ENCODE results near the gene TAF15. TPM values are rescaled to one million over a fixed set of nuclear protein-coding genes. Genes with fewer than 3 reads are reported as not detected.

Gene TAF15
- total RNA-seq, 1 donor from 2014 or later, result 142 TPM

Other genes with a start within 250 kb of the TAF15 start
- not detected in 2 replicates for gene SLFN14, start 248.7 kb upstream of the TAF15 start, total RNA-seq
- 3.0 and 5.6 TPM in 2 replicates for gene PEX12, start 230.9 kb upstream of the TAF15 start, total RNA-seq
- gene AP2B1, start 222.2 kb upstream of the TAF15 start, total RNA-seq, result 134 and 233 TPM in 2 replicates
- gene RASL10B, start 77.8 kb upstream of the TAF15 start, total RNA-seq, result under 0.01 and 1.8 TPM in 2 replicates
- gene GAS2L2, start 56.2 kb upstream of the TAF15 start, total RNA-seq, result 0.05 TPM in 1 of 2 replicates, not detected in the other
- not detected in 2 replicates for gene C17orf50, start 48.6 kb upstream of the TAF15 start, total RNA-seq
- 0.52 and 1.8 TPM in 2 replicates for gene MMP28, start 13.8 kb upstream of the TAF15 start, total RNA-seq
- gene HEATR9, start 59.4 kb downstream of the TAF15 start, total RNA-seq, result not detected in 2 replicates
- not detected in 2 replicates for gene CCL5, start 70.9 kb downstream of the TAF15 start, total RNA-seq
- 0.20 and 1.6 TPM in 2 replicates for gene RDM1, start 121.3 kb downstream of the TAF15 start, total RNA-seq
- not detected in 2 replicates for gene LYZL6, start 134.2 kb downstream of the TAF15 start, total RNA-seq
- not detected in 2 replicates for gene CCL16, start 172.0 kb downstream of the TAF15 start, total RNA-seq
- gene CCL14, start 177.2 kb downstream of the TAF15 start, total RNA-seq, result not detected in 2 replicates
- gene CCL15, start 192.1 kb downstream of the TAF15 start, total RNA-seq, result not detected in 2 replicates
- not detected in 2 replicates for gene CCL23, start 208.5 kb downstream of the TAF15 start, total RNA-seq